ENCODE results near the gene EBF3.

Gene EBF3

DNA sequence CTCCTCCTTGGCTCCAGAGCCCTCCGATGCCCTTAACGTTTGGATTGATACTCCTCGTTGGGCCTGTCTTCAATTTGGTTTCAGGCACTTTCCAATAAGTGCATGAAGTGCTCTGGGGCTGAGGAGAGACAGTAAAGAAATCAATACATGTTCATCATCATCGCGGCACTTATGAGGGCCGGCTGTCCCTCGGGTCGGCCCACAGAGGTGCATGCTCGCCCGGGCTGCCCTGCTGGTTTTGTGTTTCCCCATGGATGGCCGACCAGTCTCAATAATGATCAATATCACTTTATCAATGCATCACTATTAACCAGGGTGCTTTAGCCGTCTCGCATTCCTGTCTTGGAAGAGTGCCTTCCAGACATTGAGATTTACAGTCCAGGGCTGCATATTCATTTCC, 154.2 kb downstream of the EBF3 start:
- TF ChIP-seq, protein P1, sequence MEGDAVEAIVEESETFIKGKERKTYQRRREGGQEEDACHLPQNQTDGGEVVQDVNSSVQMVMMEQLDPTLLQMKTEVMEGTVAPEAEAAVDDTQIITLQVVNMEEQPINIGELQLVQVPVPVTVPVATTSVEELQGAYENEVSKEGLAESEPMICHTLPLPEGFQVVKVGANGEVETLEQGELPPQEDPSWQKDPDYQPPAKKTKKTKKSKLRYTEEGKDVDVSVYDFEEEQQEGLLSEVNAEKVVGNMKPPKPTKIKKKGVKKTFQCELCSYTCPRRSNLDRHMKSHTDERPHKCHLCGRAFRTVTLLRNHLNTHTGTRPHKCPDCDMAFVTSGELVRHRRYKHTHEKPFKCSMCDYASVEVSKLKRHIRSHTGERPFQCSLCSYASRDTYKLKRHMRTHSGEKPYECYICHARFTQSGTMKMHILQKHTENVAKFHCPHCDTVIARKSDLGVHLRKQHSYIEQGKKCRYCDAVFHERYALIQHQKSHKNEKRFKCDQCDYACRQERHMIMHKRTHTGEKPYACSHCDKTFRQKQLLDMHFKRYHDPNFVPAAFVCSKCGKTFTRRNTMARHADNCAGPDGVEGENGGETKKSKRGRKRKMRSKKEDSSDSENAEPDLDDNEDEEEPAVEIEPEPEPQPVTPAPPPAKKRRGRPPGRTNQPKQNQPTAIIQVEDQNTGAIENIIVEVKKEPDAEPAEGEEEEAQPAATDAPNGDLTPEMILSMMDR (IDR thresholded peaks at IDR 0.05; ENCODE audit: insufficient read depth, missing control alignments) = no peak
- FAIRE-seq (no peak), DNase-seq (ENCODE audit: insufficient read length, low spot score) (no peak)

DNA sequence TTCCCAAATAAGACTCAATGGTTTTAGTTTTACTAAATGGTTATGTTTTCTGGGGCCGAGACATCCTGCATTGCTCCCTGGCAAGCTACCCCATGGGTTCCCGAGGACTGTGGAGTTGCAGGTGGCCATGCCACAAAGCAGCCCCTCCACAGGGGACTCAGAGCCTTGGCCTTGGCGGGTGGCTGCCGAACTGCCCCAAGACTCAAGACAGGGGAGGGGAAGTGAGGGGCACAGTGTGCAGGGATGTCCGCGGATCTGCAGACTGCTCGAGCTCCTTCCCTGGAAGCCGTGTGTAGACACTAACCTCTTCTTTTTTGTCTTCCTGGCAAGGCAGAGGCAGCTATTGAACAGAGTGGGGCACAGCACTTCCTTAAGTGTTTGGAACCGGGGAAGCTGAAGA, 154.6 kb downstream of the EBF3 start:
- TF ChIP-seq, protein P1 (IDR thresholded peaks at IDR 0.05; ENCODE audit: insufficient read depth, missing control alignments) = no peak
- no peak for FAIRE-seq

DNA sequence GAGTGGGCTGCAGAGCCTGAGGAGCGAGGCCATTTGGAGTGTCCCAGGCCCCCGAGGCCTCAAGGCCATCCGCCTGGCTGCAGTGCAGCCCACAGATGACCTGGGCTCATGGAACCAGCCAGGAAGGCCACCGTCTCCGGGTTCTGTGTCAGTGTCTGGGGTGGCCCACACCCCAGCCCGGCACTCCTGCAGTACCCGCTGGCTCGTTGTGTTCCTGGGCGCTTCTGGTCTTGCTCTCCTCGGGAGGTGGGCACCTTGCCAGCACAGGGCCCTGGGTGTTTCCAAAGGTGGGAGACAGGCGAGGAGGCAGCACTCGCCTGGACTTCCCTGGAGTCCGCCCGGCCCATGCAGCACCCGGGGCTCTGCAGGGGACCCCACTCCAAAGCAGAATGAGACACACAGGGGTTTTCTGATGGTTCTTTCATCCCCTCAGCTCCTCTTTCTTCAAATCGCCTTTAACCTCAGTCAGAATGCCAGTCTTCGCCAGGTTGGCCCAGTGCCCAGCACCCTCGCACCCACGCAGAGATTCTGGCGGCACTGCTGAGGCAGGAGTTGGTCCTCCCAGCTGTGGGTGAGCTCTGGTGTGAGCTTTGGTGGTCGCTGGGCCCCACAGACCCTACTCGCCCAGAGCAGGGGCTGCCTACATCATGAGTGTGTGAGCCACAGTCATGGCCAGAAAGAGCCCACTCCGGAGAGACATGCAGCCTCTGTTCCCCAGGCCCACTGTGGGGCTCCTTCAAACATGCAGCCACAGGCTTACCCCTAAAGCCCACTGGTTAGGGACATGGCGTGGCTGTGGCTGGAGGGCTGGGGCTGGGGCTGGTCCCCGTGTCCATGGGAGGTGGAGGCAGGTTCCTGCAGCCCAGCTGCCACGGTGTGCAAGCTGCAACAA, 155.7 kb downstream of the EBF3 start:
- no peak for DNase-seq (ENCODE audit: insufficient read length, low spot score)
- TF ChIP-seq, protein P1 (IDR thresholded peaks at IDR 0.05; ENCODE audit: insufficient read depth, missing control alignments) = no peak

More for the DNA sequence above, 154.6 kb downstream of the EBF3 start:
- DNase-seq (ENCODE audit: insufficient read length, low spot score) = no peak

DNA sequence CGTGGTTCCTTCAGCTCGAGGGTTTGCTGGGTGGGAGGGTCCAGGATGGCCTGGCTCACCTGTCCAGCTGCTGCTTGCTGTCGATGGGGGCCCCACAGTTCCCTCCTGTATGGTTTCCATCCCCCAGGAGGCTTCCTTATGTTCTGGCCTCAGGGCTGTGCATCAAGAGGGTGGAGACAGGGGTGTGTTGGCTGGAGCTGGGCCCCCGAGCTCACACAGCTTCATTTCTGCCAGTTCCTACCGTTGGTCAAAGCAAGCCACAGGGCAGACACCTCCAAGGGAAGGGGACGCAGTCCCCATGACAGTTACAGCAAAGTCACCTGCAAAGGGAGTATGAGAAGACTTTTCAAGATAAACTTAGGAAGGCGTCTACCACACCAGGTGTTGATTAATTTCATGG, 156.9 kb downstream of the EBF3 start:
- TF ChIP-seq, protein P1 (IDR thresholded peaks at IDR 0.05; ENCODE audit: insufficient read depth, missing control alignments) = no peak
- no peak for FAIRE-seq
- DNase-seq (ENCODE audit: insufficient read length, low spot score) = no peak

More for the DNA sequence above, 155.7 kb downstream of the EBF3 start:
- FAIRE-seq = no peak

DNA sequence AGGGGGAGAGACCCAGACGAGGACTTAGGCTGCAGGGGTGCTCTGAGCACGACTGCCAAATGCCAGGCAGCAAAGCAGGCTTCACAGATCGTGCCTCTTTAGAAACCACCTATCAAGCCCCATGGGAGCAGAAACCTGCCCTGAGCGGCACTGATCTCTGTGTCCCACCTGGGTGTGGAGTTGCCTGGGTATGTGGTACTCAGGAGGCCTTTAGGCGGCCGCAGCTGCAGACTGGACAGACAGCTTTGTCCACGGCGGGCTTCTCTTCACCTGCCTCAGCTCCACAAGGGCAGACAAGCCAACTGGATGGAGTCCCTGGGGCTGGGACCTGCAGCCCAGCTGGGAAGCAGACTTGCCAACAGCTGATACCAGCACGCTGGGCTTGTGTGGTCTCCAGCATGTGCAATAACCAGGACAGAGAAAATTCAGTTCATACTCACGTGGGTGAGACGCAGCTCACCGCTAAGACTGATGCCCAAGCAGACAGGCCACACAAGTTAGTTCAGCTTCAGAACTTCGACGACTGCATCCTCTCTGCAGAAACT, 163.2 kb downstream of the EBF3 start:
- TF ChIP-seq, protein P1 (IDR thresholded peaks at IDR 0.05; ENCODE audit: insufficient read depth, missing control alignments) = no peak
- FAIRE-seq = no peak
- no peak for DNase-seq (ENCODE audit: insufficient read length, low spot score)

DNA sequence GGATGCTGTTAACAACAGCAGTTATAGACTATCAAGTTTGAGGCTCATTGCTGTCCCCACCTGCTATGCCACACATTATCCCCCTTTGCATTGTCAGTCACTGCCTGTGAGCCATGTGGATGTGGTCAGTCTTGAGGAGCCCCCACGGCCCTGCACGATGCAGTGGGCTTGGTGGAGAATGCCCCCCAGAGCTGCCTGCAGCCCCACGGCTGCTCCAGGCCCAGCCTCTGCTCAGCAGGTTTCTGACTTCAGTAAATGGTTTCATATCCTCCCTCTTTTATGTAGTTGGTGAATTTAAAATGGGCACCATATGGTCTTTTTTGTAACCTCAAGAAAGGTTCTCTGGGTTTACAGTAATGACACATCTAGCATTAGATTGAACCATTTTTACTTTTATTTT, 164.1 kb downstream of the EBF3 start:
- DNase-seq (ENCODE audit: insufficient read length, low spot score) (no peak), FAIRE-seq (no peak)
- TF ChIP-seq, protein P1 (IDR thresholded peaks at IDR 0.05; ENCODE audit: insufficient read depth, missing control alignments) = no peak

All from D721Med (cell line).